Duodenal mucosa (tissue), 2 donors: ENCODE data around the gene CRYZ.

Experiments used
- H3K27ac ChIP-seq: one replicate; pipeline ENCODE4 v1.7.0; 2013; ENCODE audit warnings: low read depth, low read length
- H3K27me3 ChIP-seq, 2 donors: one replicate each; pipeline ENCODE4 v1.7.0; 2013; ENCODE audit warnings: low read length in 2 of 2, control low read depth in 1 of 2; ENCODE audit not compliant: insufficient read depth in 2 of 2, control insufficient read depth in 1 of 2
- H3K36me3 ChIP-seq, 2 donors: one replicate each; pipeline ENCODE4 v1.7.0; 2013; ENCODE audit warnings: low read length in 2 of 2, control low read depth in 1 of 2; ENCODE audit not compliant: insufficient read depth in 2 of 2, control insufficient read depth in 1 of 2
- H3K4me1 ChIP-seq, 2 donors: one replicate each; pipeline ENCODE4 v1.7.0; 2013; ENCODE audit warnings: low read length in 2 of 2, control low read depth in 1 of 2; ENCODE audit not compliant: insufficient read depth in 2 of 2, control insufficient read depth in 1 of 2
- H3K4me3 ChIP-seq, 2 donors: one replicate each; pipeline ENCODE4 v1.7.0; 2013; ENCODE audit warnings: low read length in 2 of 2, low read depth in 1 of 2
- H3K9ac ChIP-seq, 2 donors: one replicate each; pipeline ENCODE4 v1.7.0; 2013; ENCODE audit warnings: low read length in 2 of 2, low read depth in 1 of 2
- H3K9me3 ChIP-seq, 2 donors: one replicate each; pipeline ENCODE4 v1.7.0; 2013; ENCODE audit warnings: low read length in 2 of 2, control low read depth in 1 of 2; ENCODE audit not compliant: control insufficient read depth in 1 of 2

The CRYZ gene, protein sequence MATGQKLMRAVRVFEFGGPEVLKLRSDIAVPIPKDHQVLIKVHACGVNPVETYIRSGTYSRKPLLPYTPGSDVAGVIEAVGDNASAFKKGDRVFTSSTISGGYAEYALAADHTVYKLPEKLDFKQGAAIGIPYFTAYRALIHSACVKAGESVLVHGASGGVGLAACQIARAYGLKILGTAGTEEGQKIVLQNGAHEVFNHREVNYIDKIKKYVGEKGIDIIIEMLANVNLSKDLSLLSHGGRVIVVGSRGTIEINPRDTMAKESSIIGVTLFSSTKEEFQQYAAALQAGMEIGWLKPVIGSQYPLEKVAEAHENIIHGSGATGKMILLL

DNA sequence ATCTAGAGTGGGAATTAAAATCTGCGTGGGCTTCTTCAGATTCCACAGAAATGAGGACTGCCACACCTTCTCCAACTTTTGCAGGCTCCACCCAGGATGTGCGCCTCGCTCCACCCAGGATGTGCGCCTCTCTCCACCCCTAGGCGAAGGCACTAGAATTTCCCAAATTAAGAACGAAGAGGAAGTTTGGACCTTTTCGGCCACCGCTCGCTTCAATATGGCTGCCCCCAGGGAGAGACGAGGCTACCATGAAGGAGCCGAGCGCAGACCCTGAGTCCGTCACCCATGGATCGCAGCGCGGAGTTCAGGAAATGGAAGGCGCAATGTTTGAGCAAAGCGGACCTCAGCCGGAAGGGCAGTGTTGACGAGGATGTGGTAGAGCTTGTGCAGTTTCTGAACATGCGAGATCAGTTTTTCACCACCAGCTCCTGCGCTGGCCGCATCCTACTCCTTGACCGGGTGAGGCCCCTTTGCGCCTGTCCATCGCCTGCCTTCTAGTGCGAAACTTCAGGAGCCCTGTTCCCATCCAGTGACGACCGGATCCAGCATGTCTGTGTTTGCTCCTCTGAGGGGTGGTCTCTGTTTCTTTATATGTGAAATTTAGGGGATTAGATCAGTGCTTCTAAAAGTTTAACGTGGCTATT is at the start of gene CRYZ, which contains the start of gene TYW3:
TSS of gene CRYZ (minus strand) at position 91 of the 644 bp plus-strand sequence. CDS start 8,229 bp downstream, outside the sequence.
TSS of gene TYW3 (plus strand) at position 193 of the 644 bp plus-strand sequence. CDS start at position 286, 93 bp downstream.
- Histone ChIP-seq H3K27ac (peak within 1 kb of the TSS; percentile 86), H3K9ac (peak within 1 kb of the TSS; percentile 67 to 90), H3K36me3 (peaks cover 11 to 16% of the 10 kb centered on the region in 2 donors), H3K4me1 (peaks cover 8 to 22% of the 10 kb centered on the region in 2 donors), H3K4me3 (peak within 1 kb of the TSS; percentile 94), H3K9me3 (no peaks in the 10 kb centered on the region), H3K27me3 (no peaks in the 10 kb centered on the region)

DNA sequence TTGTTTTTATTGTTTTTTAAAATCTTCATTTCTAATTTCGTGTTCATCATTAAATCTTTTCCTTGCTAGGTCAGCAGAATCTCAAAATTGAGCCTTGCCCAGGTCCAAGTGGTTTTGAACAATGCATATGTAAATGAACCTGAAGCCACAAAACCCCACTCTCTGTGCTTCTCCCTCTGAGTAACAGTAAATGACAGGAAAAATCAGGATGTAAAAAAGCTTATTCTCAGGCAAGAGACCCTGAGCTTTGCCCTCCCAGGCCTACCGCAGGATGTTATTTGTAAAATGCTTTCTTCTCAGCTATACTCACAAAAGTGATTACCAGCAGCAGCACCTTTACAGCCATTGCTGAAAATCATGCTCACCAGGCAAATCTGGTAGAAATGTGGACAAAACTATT is 47.7 kb upstream of the CRYZ start:
- H3K4me3 ChIP-seq: no peak overlapping the region
- no peaks in the 10 kb centered on the region for H3K36me3 ChIP-seq
- no peak overlapping the region for H3K27ac ChIP-seq

DNA sequence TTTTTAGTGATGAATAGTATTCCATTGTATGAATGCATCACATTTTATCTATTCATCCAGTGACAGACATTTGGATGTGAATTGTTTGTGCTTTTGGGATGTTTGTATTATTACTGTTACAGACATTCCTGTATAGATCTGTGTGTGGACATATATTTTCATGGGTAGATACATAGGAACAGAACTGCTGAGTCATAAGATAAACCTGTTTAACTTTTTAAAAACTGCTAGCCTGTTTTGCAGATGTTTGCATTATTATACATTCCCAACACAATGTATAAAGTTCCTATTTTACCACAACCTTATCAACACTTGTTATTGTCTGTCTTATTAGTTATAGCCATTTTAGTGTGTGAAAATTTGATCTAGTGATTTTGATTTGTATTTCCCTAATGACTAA is 46.9 kb upstream of the CRYZ start:
- no peaks in the 10 kb centered on the region for H3K36me3 ChIP-seq
- H3K9me3 ChIP-seq: no peaks in the 10 kb centered on the region
- H3K4me1 ChIP-seq: no peaks in the 10 kb centered on the region
- H3K27me3 ChIP-seq: peaks cover 0 to 3% of the 10 kb centered on the region in 2 donors
- H3K27ac ChIP-seq: no peak overlapping the region
- no peak overlapping the region for H3K4me3 ChIP-seq
- no peak overlapping the region for H3K9ac ChIP-seq

More for the DNA sequence above, 47.7 kb upstream of the CRYZ start:
- Histone ChIP-seq H3K4me1 (no peaks in the 10 kb centered on the region), H3K9ac (no peak overlapping the region), H3K27me3 (peaks cover 0 to 3% of the 10 kb centered on the region in 2 donors), H3K9me3 (no peaks in the 10 kb centered on the region)

DNA sequence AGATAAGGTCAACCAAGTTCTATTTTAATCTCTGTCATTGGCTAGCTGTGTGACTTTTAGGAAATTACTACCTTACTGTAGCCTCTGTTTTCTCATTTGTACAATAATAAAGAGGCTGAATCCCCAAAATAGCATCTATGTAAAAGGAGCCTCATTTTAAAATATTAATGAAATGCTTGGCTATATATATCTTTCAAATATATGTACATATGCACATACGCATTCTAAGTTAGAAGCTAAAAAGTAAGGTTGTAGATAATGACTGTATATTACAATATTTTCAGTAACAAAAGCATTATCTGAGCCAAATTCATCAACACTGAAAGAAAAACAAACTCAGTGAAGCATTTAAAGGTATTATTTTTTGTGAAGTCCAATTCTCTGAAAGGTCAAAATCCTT is 44.7 kb upstream of the CRYZ start:
- Histone ChIP-seq H3K36me3 (no peaks in the 10 kb centered on the region), H3K9me3 (no peaks in the 10 kb centered on the region), H3K4me1 (no peaks in the 10 kb centered on the region), H3K27ac (no peak overlapping the region), H3K4me3 (no peak overlapping the region), H3K9ac (no peak overlapping the region), H3K27me3 (peaks cover 0 to under 1% of the 10 kb centered on the region in 2 donors)

DNA sequence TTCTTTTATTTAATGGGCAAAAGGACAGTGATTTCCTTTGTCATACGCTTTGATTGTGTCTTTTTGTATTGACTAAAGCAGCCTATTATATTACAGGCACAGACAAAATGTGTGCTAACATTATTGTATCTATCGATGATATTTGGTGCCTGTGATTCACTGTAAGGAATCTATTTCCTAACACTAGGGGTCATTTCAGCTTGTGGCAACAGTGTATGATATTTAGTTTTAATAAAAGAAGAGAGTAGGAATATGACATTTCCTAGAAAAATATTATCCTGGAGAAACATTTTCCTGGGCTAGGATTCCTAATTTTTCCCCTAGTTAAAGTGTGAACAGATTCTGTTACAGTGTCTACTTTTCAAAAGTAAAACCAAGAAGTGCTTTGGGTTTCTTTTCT is 42.9 kb upstream of the CRYZ start:
- Histone ChIP-seq H3K4me3 (no peak overlapping the region), H3K9ac (no peak overlapping the region), H3K9me3 (no peaks in the 10 kb centered on the region), H3K4me1 (no peaks in the 10 kb centered on the region), H3K36me3 (no peaks in the 10 kb centered on the region), H3K27me3 (no peaks in the 10 kb centered on the region), H3K27ac (no peak overlapping the region)

DNA sequence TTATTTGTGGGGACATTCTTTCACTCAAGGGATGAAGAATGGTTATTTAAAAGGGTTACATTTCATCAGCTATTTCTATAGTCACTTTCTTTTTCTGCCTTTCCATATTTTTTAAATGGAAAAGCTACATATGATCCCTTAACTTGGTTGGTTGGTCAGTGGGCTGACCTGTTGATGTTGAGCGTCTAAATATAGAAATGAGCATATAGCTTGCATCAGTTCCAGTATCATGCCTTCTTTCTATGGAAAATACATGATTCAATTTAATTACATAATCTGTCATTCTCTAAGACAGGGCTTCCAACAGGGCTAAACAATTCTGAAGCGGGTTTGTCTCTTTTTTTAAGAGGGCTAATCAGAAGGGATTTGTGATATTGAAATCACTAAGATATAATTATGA is 40.7 kb upstream of the CRYZ start:
- H3K36me3 ChIP-seq: no peaks in the 10 kb centered on the region
- H3K9me3 ChIP-seq: no peaks in the 10 kb centered on the region
- H3K4me1 ChIP-seq: no peaks in the 10 kb centered on the region
- H3K27me3 ChIP-seq: no peaks in the 10 kb centered on the region
- no peak overlapping the region for H3K9ac ChIP-seq
- H3K27ac ChIP-seq: no peak overlapping the region
- no peak overlapping the region for H3K4me3 ChIP-seq

DNA sequence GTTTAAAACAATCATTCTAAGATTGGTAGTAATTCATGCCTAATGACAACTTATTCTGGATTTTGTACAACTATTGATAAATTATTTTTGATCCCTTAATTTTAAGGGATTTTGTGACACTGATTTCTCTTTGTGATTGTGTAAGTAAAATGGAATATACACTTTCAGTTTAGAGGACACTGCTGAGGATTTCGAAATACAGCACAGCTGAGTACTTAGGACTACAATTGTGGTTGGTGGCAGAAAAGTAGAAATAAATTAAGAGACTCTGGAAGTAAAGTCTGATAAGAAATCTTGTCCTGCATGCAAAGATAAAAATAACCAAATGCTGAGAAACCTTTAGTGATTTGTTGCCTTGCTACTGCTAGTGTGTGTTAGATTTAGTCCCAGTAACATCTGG is 40.1 kb upstream of the CRYZ start:
- no peak overlapping the region for H3K9ac ChIP-seq

DNA sequence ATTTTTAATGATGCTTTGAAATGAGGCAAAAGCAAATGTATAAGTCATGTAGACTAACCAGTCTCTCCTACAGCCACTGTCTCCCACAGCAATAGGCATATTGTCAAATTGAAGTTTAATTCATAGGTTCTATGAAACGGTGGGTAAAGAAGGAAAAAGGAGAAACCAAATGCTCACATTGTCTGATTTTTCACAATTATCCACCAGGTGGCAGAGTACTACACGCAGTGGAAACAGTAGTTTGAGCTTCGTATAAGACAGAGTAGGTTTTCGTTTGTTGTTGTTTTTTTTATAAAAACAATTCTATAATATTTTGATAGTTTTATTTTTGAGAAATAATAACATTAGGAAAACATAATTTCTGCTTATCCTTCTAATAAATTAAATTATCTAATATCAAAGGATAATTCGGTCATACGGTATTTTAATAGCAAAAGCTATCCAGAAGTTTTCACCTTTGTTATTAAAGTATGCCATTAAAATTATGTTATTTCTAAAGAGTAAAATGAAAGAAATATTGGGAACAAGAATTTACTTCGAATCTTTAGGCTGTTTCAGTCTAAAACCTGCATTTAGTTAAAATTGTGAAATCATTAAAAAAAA is 39.2 kb upstream of the CRYZ start:
- Histone ChIP-seq H3K9me3 (no peaks in the 10 kb centered on the region), H3K4me1 (no peaks in the 10 kb centered on the region), H3K4me3 (no peak overlapping the region), H3K9ac (no peak overlapping the region), H3K36me3 (no peaks in the 10 kb centered on the region), H3K27me3 (no peaks in the 10 kb centered on the region), H3K27ac (no peak overlapping the region)

More for the DNA sequence above, 40.1 kb upstream of the CRYZ start:
- H3K27ac ChIP-seq: no peak overlapping the region
- no peaks in the 10 kb centered on the region for H3K9me3 ChIP-seq
- H3K27me3 ChIP-seq: no peaks in the 10 kb centered on the region
- H3K36me3 ChIP-seq: no peaks in the 10 kb centered on the region
- H3K4me3 ChIP-seq: no peak overlapping the region
- H3K4me1 ChIP-seq: no peaks in the 10 kb centered on the region

DNA sequence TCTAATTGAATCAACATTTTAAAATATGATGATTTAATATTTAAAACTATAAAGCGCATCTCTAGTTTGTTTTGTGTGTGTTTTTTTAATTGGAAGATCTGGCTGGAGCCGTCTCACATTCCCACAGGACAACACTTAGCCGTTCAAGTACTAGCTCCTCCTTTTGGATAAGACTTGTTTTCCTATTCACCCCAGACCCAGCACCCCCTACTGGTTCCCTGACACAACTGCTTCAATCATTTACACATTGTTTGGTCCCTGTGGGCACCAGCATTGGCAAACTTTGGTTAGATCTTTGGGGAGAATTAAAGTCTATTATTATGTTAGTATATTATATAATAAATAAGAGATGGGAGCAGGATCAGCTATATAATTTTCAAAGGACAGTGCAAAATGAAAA is 34.6 kb upstream of the CRYZ start:
- Histone ChIP-seq H3K27ac (no peak overlapping the region), H3K27me3 (no peaks in the 10 kb centered on the region), H3K9me3 (no peaks in the 10 kb centered on the region), H3K36me3 (peaks cover 2 to 14% of the 10 kb centered on the region in 2 donors), H3K9ac (no peak overlapping the region), H3K4me1 (no peaks in the 10 kb centered on the region), H3K4me3 (no peak overlapping the region)

DNA sequence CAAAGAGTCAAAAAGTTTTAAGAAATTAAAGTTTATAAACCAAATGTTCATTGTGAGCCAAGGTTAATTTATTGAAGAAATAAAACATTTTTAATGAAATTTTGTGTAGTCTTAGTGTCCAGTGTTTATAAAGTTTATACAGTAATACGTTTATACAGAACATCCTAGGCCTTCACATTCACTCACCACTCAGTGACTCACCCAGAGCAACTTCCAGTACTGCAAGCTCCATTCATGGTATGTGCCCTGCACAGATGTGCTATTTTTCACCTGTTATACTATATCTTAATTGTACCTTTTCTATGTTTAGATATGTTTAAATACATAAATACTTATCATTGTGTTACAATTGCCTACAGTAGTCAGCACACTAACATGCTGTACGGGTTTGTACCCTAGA is 33.7 kb upstream of the CRYZ start:
- peaks cover 5 to 17% of the 10 kb centered on the region in 2 donors for H3K36me3 ChIP-seq
- no peak overlapping the region for H3K9ac ChIP-seq
- H3K27me3 ChIP-seq: no peaks in the 10 kb centered on the region
- no peak overlapping the region for H3K27ac ChIP-seq
- no peaks in the 10 kb centered on the region for H3K4me1 ChIP-seq
- H3K4me3 ChIP-seq: no peak overlapping the region
- H3K9me3 ChIP-seq: no peaks in the 10 kb centered on the region
